Stimulated activated CD8-positive, alpha-beta memory T cell treated with anti-CD3 and anti-CD28 coated beads, Interleukin-15, amount 100 ng/mL, for 48 hours (primary cell): ENCODE data around the gene MYO15B.

Experiments
- DNase-seq, 2 donors: peaks; one replicate each; pipeline ENCODE4 v3.0.0-alpha.2; 2020; ENCODE audit warnings: low read depth in 2 of 2

Gene MYO15B

GRCh38 chr17:75602644-75603043 is 15.0 kb downstream of the MYO15B start:
- no peak for DNase-seq

- DNase-seq, result no peak
Measured at GRCh38 chr17:75603123-75603522, 15.5 kb downstream of the MYO15B start.

DNA sequence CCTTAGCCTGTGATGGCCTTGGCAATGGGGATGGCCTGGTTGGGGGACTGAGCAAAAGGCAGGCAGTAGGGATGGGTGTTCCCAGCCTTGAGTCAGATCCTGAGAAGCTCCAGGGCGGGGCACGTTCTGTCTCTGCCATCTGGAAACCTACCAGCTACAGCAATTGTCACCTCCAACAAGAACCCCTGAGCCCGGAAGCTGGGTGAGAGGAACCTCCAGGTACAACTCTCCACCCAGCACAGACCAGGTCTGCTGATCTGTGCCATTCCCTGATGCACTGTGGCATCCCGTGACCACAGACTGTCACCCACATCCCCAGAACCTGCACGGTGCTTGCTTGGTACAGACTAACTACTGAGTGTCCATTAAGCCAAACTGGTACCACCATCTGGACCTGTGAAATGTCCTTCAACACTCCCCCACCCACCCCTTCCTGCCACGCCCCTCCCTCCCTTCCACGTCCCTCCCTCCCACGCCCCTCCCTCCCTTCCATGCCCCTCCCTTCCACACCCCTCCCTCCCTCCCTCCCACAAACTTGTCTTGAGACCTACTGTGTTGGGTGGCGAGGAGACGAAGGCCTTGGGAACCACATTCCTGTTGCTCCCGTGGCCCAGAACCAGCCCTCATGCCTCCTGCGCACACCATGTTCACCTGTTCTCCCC is 16.6 kb downstream of the MYO15B start:
- DNase-seq, result no peak

DNA sequence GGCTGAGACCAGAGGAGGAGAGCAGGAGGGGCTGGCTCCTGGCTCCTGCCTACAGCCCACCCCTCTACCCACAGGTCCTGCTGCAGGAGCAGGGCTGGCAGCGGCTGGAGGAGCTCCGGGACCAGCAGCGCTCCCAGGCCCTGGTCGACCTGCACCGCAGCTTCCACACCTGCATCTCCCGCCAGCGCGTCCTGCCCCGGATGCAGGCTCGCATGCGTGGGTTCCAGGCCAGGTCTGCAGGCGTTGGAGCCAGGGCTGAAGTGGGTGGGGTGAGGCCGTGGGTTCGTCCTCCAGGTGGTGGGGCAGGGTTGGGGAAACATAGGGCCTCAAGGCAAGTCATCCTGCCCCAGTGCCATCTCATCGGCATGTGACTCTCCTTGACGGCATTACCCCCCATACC is 18.2 kb downstream of the MYO15B start:
- no peak for DNase-seq

DNA sequence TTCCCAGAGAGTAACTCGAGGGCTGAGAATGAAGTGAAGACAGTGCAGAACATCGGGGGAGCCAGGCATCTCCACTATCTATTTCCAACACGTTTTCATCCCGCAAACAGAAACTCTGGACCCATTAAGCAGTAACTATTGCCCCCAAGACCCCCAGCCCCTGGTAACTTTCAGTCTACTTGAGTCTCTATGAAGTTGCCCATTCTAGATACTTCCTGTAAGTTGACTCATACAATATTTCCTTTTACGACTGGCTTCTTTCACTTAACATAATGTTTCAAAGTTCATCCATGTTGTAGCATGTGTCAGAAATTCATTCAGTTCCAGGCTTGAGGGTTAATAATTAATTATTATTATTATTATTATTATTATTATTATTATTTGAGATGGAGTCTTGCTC is 19.5 kb downstream of the MYO15B start:
- DNase-seq, result no peak

- no peak for DNase-seq
Measured at GRCh38 chr17:75610103-75610984, 22.7 kb downstream of the MYO15B start.

DNA sequence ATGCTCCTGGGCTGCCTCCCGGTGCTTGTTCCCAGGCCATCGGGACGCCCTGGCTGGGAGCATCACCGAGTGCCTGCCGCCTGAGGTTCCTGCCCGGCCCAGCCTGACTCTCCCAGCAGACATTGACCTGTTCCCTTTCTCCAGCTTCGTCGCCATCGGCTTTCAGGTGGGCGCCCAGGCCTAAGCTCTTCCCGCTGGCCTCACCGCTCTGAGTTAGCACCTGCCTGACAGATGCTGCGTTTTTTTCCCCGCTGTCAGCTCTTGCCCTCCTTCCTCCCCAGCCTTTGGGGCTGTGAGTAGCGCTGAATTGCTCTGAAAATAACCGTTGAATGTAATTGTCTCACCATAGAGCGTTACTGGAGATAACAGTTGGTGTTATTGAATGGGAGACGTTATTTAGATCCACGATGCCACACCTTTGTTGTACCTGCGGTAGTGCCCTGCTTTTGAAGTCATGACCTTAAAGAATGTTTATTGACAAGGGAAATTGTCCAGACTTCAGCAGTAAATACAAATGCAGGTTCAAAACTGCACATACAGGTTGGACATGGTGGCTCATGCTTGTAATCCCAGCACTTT is 24.3 kb downstream of the MYO15B start:
- no peak for DNase-seq

DNA sequence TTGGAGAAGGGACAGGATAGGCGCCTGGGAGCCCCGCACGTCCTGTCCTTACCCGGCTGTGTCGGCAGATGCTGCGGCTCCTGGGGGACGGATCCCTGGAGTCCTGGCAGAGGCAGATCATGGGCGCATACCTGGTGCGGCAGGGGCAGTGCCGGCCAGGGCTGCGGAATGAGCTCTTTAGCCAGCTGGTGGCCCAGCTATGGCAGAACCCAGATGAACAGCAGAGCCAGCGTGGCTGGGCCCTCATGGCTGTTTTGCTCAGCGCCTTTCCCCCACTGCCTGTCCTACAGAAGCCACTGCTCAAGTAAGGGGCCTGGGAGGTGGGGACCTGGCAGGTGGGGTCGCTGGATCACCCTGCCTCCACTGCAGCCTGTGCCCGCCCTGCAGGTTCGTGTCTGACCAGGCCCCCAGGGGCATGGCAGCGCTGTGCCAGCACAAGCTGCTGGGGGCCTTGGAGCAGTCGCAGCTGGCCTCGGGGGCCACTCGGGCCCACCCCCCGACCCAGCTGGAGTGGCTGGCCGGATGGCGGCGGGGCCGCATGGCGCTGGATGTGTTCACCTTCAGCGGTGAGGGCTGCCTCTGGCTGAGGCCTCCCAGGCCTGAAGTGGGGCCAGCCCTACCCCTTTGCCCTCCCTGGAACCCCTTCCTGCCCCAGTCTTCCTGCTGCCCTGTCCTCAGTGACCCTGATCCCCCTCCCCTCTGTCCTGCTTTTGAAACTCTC is 25.5 kb downstream of the MYO15B start:
- DNase-seq, result no peak

DNA sequence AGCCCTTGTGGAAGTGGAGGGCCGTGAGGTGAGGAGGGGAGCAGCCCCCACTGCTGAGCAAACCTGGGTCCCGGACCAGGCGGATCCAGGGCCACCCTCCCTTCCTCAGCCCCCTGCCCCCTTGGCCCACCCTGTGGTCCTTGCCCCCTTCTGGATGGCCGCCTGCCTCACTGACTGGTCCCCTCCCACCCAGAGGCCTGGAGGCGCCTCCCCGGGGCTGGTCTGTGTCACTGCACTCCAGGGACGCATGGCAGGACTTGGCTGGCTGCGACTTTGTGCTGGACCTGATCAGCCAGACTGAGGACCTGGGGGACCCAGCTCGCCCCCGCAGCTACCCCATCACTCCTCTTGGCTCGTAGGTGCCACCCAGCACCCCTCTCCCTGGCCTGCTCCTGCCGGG is 26.4 kb downstream of the MYO15B start:
- DNase-seq, result no peak

DNA sequence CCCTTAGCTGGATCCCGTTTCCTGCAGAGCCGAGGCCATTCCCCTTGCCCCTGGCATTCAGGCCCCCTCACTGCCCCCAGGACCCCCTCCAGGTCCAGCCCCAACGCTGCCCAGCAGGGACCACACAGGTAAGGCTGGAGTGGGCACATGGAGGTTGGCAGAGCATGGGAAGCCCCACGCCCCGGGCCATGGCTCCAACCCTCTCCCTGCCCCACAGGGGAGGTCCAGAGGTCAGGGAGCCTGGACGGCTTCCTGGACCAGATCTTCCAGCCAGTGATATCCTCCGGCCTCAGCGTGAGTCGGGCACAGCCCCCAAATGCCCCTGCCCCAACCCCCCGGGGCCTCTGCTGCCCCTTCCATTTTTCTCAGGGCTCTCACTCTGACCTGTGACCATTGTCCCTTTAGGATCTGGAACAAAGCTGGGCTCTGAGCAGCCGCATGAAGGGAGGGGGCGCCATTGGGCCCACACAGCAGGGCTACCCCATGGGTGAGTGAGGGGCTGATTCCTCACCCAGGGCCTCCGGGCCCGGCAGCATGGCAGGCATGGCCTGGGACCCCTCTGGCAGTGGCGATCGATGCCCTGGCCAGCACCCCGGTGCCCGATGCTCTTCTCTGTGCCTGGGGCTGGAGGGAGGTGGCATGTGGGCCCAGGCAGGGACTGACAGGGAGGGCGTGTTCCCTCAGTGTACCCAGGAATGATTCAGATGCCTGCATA is 27.1 kb downstream of the MYO15B start:
- no peak for DNase-seq

DNA sequence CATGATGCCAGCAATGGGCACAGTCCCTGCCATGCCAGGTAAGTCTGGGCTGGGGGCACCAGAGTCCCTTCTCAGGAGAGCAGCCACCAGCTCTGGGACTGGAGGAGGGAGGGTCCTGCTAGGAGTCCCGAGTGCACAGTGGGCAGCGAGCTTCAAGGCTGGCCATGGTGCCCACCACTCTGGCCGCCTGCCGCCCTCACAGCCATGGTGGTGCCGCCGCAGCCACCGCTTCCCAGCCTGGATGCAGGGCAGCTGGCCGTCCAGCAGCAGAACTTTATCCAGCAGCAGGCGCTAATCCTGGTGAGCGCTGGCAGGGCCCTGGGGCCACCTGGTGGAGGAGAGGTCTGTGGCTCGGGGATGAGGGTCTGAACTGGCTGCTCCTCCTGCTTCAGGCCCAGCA is 27.7 kb downstream of the MYO15B start:
- no peak for DNase-seq

DNA sequence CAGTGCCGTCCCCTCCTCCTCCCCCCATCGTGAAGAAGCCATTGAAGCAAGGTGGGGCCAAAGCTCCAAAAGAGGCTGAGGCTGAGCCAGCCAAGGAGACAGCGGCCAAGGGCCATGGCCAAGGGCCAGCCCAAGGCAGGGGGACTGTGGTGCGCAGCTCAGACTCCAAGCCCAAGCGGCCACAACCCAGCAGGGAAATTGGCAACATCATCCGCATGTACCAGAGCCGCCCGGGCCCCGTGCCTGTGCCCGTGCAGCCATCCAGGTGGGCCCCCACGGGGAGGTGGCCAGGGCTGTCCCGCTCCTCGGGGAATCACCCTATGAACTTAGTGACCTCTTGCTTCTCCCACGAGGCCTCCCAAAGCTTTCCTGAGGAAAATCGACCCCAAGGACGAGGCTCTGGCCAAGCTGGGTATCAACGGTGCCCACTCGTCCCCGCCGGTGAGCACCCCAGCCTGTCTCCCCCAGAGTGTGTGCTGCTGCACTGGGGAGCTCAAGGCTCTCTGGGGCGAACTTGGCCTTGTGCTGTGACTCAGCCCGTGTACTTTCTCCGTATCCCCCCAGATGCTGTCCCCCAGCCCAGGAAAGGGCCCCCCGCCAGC is 29.0 kb downstream of the MYO15B start:
- DNase-seq, result no peak

- DNase-seq, result no peak
Measured at GRCh38 chr17:75617218-75617617, 29.6 kb downstream of the MYO15B start.

- no peak for DNase-seq
Measured at GRCh38 chr17:75617675-75618074, 30.1 kb downstream of the MYO15B start.

DNA sequence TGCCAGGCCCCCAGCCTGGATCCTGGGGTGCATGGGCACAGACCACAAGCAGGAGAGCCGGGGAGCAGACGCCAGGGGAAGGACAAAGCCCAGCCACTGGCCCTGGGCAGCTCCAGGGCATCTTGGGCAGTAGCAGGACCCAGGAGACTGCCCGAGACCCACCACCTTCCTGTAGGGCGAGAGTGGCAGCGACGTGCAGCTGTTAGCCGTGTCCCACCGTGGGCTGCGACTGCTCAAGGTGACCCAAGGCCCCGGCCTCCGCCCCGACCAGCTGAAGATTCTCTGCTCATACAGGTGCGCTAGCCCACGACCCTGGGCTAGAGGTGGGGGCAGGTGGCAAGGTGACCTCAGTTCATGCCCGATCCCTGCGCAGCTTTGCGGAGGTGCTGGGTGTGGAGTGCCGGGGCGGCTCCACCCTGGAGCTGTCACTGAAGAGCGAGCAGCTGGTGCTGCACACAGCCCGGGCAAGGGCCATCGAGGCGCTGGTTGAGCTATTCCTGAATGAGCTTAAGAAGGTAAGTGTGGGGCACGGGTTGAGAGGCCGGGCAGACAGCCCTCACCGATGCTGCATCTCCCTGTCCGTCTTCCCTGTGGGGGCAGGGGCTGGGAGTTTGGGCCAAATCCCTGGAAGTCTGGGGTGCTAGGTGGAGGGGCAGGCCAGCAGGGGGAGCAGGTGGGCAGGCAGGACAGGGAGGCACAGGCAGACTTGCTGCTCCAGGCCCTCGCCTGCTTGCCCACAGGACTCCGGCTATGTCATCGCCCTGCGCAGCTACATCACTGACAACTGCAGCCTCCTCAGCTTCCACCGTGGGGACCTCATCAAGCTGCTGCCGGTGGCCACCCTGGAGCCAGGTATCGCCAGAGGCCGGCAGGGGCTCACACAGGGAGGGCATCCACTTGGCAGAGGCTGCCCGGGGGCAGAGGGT is 32.2 kb downstream of the MYO15B start:
- no peak for DNase-seq

- DNase-seq, result no peak
Measured at GRCh38 chr17:75621489-75621888, 33.9 kb downstream of the MYO15B start.

DNA sequence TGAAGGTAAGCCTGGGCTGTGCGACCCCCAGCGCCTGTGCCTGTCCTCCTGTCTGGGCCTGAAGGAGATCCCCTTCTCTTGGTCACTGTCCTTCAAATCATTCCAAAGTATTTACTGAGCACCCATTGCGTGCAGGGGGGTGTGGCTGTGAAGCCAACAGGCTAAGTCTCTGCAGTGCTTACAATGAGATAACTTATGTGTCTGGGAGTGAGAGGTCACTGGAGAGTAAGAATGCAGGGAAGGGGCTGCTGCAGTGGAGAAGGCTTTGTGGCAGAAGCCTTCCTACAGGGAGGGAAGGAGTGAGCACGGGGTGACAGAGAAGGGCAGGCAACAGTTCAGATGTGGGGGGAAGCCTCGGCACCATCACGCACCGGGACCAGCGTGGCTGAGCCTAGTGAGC is 34.5 kb downstream of the MYO15B start:
- DNase-seq, result no peak

GRCh38 chr17:75622771-75623273 is 35.2 kb downstream of the MYO15B start:
- no peak for DNase-seq

- no peak for DNase-seq
Measured at GRCh38 chr17:75623386-75623785, 35.8 kb downstream of the MYO15B start.

- no peak for DNase-seq
Measured at GRCh38 chr17:75624021-75624420, 36.4 kb downstream of the MYO15B start.
